NCI-H748 treated with DMSO at 0.1 percent for 48 hours (cell line): ENCODE data around the gene MPPED1.

Source experiments
- DNase-seq: peaks from one replicate; lab custom pipeline; 2025; lab: John Stamatoyannopoulos, UW

Gene MPPED1

DNA sequence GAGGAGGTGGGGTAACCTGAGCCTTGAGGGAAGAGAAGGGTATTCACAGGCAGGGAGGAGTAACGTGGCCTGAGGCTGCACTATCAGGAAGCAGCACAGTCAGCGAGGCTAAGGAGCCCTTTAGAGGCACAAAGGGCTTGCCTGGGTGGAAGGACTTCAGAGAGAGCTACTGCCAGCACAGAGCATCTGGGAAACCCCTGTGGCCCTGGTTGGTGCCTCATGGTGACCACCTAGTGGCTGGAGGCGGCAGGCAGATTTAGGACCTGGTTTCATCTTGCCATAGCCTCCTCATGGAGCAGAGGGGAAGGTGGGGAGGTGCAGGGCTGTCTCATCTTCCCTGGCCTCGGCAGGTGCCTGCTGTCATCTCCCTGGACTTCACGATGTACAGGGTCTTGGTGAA, 64.5 kb downstream of the MPPED1 start:
- no peak for DNase-seq

GRCh38 chr22:43476751-43477725, 65.2 kb downstream of the MPPED1 start:
- no peak for DNase-seq

DNA sequence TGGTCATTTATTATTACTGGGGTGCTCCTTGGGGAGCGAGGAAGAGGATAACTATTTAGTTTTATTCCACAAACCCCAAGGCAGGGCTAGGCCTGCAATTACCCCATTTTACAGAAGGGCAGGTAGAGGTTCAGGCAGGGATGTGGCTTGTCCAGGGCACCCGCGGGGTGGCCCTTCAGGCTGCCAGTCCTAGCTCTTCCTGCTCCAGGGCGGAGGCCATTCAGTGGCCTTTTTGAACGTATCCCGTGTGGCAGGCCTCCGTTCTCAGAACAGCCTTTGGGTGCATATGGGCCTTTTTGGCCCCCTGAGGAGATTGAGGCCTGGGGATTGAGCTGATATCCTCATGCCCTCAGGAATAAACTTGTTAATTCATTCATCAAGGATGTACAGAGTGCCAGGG, 66.2 kb downstream of the MPPED1 start:
- no peak for DNase-seq

- no peak for DNase-seq
Observed at GRCh38 chr22:43478621-43479300, 66.9 kb downstream of the MPPED1 start.

GRCh38 chr22:43479301-43479950, 67.6 kb downstream of the MPPED1 start:
- DNase-seq, result no peak

GRCh38 chr22:43479962-43480361, 68.1 kb downstream of the MPPED1 start:
- no peak for DNase-seq

GRCh38 chr22:43481568-43482317, 69.9 kb downstream of the MPPED1 start:
- no peak for DNase-seq

GRCh38 chr22:43482318-43482625, 70.5 kb downstream of the MPPED1 start:
- DNase-seq, result no peak

DNA sequence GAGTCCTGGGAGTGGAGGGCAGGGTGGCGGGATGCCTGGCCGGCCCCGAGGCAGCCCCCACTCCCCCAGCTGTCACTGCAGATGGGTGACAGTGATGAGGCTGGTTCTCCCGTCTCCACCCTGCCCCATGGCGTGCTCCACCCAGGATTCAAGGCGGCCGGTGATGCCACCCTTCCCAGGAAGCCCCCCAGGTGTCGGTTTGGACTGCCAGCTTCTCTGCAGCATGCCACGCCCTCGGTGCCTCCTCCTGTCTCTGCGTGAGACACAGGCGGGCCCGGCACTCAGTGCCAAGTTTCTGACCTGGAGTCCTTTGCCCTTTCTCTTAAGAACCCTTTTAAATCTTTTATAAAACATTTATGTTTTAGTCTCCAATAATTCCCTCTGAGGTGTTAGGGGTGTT, 71.5 kb downstream of the MPPED1 start:
- no peak for DNase-seq

DNA sequence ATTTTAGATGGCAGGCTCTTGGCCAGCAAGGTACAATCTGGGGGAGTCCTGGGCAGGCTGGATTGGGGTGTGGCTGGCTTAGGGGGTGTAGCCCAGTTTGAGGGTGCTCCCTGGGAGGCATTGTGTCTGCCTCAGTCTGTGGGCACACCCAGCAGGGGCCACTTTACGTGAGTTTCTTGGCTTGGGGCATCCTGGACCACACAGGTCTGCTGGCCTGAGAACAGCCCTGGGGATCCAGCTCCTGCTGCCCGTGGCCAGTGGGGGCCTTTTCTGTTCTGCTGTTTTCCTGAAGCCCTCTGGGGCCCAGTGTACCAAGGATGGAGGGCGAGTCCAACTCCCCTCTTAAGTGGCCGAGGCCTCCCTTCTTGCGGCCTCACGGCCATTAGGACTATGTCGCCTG, 71.9 kb downstream of the MPPED1 start:
- DNase-seq, result no peak

DNA sequence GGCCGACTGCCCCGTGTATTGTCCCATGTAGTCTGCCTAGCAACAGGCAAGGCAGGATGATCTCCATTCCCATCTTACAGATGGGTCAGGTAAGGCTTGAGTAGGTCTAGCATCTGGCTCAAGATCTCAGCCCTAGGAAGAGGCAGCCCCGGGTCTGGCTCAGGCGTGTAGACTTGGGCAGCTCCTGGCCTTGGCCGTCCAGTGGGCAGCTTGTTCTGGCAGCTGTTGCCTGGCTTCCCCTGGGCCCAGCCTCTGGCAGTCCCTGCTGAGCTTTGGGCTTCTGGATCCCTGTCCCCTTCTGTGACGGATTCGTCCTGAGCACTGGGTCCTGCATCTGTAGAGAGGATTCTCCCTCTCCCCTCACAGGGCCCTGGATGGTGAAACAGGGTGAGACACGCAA, 72.4 kb downstream of the MPPED1 start:
- no peak for DNase-seq

- no peak for DNase-seq
Observed at GRCh38 chr22:43485502-43486089, 73.8 kb downstream of the MPPED1 start.

- DNase-seq, result no peak
Observed at GRCh38 chr22:43487311-43488030, 75.7 kb downstream of the MPPED1 start.

DNA sequence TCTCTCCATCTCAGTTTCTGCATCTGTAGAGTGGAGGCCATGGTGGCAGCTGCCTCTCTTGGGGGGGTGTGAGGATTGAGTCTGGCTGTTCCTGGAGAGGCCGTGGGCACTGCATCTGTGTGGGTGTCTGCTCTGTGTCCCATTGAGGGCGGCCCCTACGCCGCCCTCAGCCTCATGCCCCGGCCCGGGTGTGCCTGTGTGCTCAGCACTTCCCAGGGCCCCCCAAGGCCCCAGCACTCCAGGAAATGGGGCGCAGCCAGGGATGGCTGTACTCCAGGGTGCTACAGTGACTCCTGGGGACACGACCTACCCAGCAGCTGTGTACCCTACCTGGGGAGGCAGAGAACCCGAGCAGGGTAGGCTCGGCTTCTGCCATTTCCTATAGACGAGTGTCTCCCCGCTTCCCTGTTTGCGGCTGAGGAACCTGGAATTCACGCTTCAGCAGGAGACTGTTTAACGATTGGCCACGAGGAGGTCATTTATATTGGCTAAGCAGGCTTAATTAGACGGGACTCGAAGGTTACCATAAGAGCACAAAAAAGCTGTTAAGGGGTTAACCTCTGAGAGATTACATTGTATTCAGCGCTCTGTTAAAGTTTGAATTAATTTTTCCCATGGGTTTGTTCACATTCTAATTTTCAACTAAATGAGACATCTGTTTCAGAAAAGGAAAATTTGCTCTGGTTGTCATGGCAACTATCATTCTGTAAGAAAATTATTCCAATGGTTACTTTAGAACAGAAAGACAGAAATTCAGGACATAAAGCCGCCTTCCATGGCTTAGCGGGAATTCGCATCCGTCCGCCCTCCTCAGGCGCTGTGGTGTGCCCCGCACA, 76.4 kb downstream of the MPPED1 start:
- DNase-seq, result no peak

- DNase-seq, result no peak
Observed at GRCh38 chr22:43488937-43489336, 77.1 kb downstream of the MPPED1 start.

GRCh38 chr22:43490311-43490710, 78.5 kb downstream of the MPPED1 start:
- no peak for DNase-seq

GRCh38 chr22:43491177-43491576, 79.4 kb downstream of the MPPED1 start:
- no peak for DNase-seq

DNA sequence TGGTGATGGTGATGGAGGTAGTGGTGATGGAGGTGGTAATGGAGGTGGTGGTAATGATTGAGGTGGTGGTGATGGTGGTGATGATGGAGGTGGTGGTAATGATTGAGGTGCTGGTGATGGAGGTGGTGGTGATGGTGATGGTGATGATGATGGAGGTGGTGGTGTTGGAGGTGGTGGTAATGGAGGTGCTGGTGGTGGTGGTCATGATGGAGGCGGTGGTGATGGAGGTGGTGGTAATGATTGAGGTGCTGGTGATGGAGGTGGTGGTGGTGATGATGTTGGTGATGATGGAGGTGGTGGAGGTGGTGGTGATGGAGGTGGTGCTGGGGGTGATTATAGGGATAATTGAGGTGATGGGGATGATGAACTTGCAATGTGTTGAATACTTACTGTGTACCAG, 79.9 kb downstream of the MPPED1 start:
- DNase-seq, result no peak

DNA sequence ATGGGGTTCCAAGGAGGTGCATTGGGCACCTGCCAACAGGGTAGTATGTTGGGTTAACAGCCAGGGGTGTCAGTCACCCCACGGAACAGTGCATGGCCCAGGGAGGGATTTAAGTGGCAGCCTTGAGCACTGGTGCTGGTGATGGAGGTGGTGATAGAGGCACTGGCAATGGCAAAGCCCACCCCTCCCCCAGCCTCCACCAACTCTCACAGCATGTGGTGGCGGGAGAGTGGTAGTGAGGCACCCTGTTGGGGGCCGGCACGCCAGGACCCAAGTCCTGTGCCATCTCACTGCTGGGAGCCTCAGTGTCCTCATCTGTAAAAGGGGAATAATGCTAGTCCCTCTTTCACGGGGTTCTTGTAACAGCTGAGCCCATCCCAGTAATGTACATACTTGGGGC, 81.5 kb downstream of the MPPED1 start:
- no peak for DNase-seq
